Left hindlimb (tissue), 1 donor: ENCODE results near the gene PTCH2.
A peak's percentile ranks its signal among the peaks of the same experiment; 100 is the strongest.
"Not testable (repeated sequence)": the region's sequence is repeated elsewhere in the genome, so short reads cannot be mapped to it uniquely, and the experiment has no call there.

ENCODE experiments used
- DNase-seq: peaks from one replicate; pipeline ENCODE4 v3.0.0-alpha.2; 2018

PTCH2 gene

GRCh38 chr1:44835738-44836675 is 7.0 kb downstream of the PTCH2 start:
- DNase-seq, result peak; percentile 84

- no peak for DNase-seq
Observed at GRCh38 chr1:44834328-44834727, 8.7 kb downstream of the PTCH2 start.

- DNase-seq, result no peak
Observed at GRCh38 chr1:44832056-44832705, 10.9 kb downstream of the PTCH2 start.

GRCh38 chr1:44831516-44831915 is 11.5 kb downstream of the PTCH2 start:
- DNase-seq, result no peak

GRCh38 chr1:44830900-44831304 is 12.2 kb downstream of the PTCH2 start:
- no peak for DNase-seq

GRCh38 chr1:44829506-44830384 is 13.3 kb downstream of the PTCH2 start:
- no peak for DNase-seq

GRCh38 chr1:44828841-44829440 is 14.1 kb downstream of the PTCH2 start:
- no peak for DNase-seq

- DNase-seq, result no peak
Observed at GRCh38 chr1:44828003-44828651, 14.9 kb downstream of the PTCH2 start.

- DNase-seq, result no peak
Observed at GRCh38 chr1:44827197-44828002, 15.7 kb downstream of the PTCH2 start.

- peak; percentile 77 for DNase-seq
Observed at GRCh38 chr1:44826375-44827196, 16.5 kb downstream of the PTCH2 start.

- DNase-seq, result not testable (repeated sequence)
Observed at GRCh38 chr1:44824392-44824791, 18.7 kb downstream of the PTCH2 start.

GRCh38 chr1:44822981-44823451 is 20.0 kb downstream of the PTCH2 start:
- peak; percentile 30 for DNase-seq

- DNase-seq, result peak; percentile 39
Observed at GRCh38 chr1:44822131-44822701, 20.8 kb downstream of the PTCH2 start.

GRCh38 chr1:44821240-44821715 is 21.8 kb downstream of the PTCH2 start:
- no peak for DNase-seq

GRCh38 chr1:44820328-44821239 is 22.5 kb downstream of the PTCH2 start:
- DNase-seq, result no peak

- DNase-seq, result peak; percentile 84
Observed at GRCh38 chr1:44819608-44820327, 23.3 kb downstream of the PTCH2 start.

GRCh38 chr1:44819196-44819607 is 23.9 kb downstream of the PTCH2 start:
- peak; percentile 41 for DNase-seq
